Measurements from ENCODE around the gene MRPL47. TPM values are rescaled to one million over a fixed set of nuclear protein-coding genes. Genes with fewer than 3 reads are reported as not detected.

Gene MRPL47
- total RNA-seq, 4 donors from 2014 or later: 22.6 to 32.6 (median 28.6) TPM

DNA sequence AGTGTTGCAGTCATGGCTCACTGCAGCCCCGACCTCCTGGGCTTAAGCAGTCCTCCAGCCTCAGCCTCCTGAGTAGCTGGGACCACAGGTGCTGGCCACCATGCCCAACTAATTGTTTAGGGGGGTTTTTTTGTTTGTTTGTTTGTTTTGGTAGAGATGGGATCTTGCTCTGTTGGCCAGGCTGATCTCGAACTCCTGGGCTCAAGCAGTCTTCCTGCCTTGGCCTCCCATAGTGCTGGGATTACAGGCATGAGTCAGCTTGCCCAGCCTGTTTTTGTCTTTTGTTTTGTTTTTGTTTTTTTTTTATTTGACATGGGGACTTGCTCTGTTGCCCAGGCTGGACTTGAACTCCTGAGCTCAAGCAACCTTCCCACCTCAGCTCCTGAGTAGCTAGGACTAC lies 17.6 kb upstream of the MRPL47 start:
- DNase-seq: no peak
- 91 to 92% methylated on average over 2 of the region's 2 CpGs for WGBS, 2 donors
- Histone ChIP-seq H3K4me3 (no peak overlapping the region), H3K4me1 (no peaks in the 10 kb centered on the region), H3K27ac (no peak overlapping the region), H3K27me3 (no peaks in the 10 kb centered on the region), H3K9me3 (no peaks in the 10 kb centered on the region), H3K36me3 (peaks cover 7 to 89% (median 18%) of the 10 kb centered on the region in 3 donors)
- no peak for TF ChIP-seq POLR2A (IDR thresholded peaks at IDR 0.05)
- TF ChIP-seq, protein P1, sequence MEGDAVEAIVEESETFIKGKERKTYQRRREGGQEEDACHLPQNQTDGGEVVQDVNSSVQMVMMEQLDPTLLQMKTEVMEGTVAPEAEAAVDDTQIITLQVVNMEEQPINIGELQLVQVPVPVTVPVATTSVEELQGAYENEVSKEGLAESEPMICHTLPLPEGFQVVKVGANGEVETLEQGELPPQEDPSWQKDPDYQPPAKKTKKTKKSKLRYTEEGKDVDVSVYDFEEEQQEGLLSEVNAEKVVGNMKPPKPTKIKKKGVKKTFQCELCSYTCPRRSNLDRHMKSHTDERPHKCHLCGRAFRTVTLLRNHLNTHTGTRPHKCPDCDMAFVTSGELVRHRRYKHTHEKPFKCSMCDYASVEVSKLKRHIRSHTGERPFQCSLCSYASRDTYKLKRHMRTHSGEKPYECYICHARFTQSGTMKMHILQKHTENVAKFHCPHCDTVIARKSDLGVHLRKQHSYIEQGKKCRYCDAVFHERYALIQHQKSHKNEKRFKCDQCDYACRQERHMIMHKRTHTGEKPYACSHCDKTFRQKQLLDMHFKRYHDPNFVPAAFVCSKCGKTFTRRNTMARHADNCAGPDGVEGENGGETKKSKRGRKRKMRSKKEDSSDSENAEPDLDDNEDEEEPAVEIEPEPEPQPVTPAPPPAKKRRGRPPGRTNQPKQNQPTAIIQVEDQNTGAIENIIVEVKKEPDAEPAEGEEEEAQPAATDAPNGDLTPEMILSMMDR (IDR thresholded peaks at IDR 0.05): no peak
- intact Hi-C loops (cut with DNase I): no loop called here

DNA sequence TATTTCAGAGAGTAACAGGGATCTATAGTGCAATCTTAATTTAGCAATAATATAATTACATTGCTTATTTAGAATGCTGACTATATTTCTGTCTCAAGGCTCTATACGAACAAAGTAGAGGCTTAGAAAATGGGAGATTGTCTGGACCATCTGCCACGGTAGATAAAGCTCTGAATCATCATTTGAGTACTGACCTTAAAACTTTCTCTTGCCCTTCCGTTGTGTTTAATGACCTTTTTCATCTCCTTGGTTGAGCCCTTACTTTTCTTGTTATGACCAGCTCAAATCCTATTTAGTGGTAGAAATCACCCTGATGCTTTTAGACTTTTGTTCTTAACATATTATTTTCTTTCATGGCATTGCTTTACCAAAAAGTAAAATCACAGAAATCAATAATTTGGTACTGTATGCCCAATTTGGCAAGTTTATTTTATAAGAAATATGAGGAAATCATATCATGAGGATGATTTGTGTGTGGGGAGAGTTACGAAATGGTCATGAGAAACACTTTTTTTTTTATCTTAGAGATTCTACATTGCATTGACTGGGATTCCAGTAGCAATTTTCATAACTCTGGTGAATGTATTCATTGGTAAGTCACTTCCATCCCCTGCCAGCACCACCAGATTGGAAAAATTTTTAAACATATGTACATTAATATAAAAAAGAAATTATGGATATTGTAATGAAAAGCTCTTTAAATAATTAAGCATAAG lies 11.2 kb upstream of the MRPL47 start:
- peaks cover 0 to 47% (median 0%) of the 10 kb centered on the region in 3 donors for H3K36me3 ChIP-seq
- H3K27me3 ChIP-seq: no peaks in the 10 kb centered on the region
- 76 to 83% methylated on average over 4 of the region's 4 CpGs for WGBS, 2 donors

DNA sequence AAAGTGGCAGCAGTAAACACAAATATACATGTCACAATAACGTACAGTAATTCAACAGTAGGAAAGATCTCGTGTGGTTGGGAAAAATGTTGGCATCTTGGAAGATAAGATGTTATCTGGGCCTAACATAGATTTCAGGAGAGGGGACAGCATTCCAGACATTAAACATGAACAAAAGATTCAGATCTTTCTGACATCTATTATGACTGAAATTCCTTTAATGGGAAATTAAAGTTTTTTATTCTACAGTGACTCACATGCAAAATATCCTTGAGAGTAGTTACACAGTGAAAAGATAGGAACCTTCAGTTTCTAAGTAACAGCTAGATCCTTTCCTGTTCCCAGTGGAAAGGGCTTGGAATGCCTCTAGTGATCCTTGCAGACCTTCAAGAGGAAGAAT lies 9.4 kb upstream of the MRPL47 start:
- WGBS, 2 donors: 57 to 67% methylated on average over 2 of the region's 2 CpGs
- intact Hi-C loops (cut with DNase I): no loop called here
- DNase-seq: no peak
- H3K9me3 ChIP-seq: no peaks in the 10 kb centered on the region
- peaks cover 0 to 3% (median 0%) of the 10 kb centered on the region in 3 donors for H3K4me1 ChIP-seq
- H3K27ac ChIP-seq: no peak overlapping the region
- TF ChIP-seq, protein P1 (IDR thresholded peaks at IDR 0.05): no peak
- TF ChIP-seq POLR2A (IDR thresholded peaks at IDR 0.05): no peak
- no peaks in the 10 kb centered on the region for H3K27me3 ChIP-seq
- peaks cover 0 to 47% (median 0%) of the 10 kb centered on the region in 3 donors for H3K36me3 ChIP-seq
- H3K4me3 ChIP-seq: no peak overlapping the region

More for the DNA sequence above, 11.2 kb upstream of the MRPL47 start:
- no peak for DNase-seq
- Histone ChIP-seq H3K9me3 (no peaks in the 10 kb centered on the region), H3K27ac (no peak overlapping the region), H3K4me3 (no peak overlapping the region), H3K4me1 (no peaks in the 10 kb centered on the region)
- TF ChIP-seq, protein P1 (IDR thresholded peaks at IDR 0.05): no peak
- no peak for TF ChIP-seq POLR2A (IDR thresholded peaks at IDR 0.05)
- intact Hi-C loops (cut with DNase I): no loop called here

DNA sequence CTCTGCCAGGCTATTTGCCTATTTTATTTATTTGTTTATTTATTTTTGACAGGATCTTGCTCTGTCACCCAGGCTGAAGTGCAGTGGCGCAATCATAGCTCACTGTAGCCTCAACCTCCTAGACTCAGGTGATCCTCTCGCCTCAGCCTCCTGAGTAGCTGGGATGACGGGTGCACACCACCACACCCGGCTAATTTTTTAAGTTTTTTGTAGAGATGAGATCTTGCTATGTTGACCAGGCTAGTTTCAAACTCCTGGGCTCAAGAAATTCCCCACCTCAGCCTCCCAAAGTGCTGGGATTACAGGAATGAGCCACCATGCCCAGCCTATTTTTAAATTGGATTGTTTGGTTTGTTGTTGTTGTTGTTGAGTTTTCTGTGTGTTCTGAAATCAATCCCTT lies 5.6 kb upstream of the MRPL47 start:
- Histone ChIP-seq H3K9me3 (no peaks in the 10 kb centered on the region), H3K27me3 (no peaks in the 10 kb centered on the region), H3K4me3 (no peak overlapping the region), H3K4me1 (peaks cover 10 to 24% (median 13%) of the 10 kb centered on the region in 3 donors), H3K36me3 (peaks cover 0 to 23% (median 0%) of the 10 kb centered on the region in 3 donors), H3K27ac (no peak overlapping the region)
- no peak for DNase-seq
- 93% methylated on average over 4 of the region's 4 CpGs for WGBS, 2 donors
- TF ChIP-seq, protein P1 (IDR thresholded peaks at IDR 0.05): no peak
- TF ChIP-seq POLR2A (IDR thresholded peaks at IDR 0.05): no peak
- intact Hi-C loops (cut with DNase I): no loop called here

DNA sequence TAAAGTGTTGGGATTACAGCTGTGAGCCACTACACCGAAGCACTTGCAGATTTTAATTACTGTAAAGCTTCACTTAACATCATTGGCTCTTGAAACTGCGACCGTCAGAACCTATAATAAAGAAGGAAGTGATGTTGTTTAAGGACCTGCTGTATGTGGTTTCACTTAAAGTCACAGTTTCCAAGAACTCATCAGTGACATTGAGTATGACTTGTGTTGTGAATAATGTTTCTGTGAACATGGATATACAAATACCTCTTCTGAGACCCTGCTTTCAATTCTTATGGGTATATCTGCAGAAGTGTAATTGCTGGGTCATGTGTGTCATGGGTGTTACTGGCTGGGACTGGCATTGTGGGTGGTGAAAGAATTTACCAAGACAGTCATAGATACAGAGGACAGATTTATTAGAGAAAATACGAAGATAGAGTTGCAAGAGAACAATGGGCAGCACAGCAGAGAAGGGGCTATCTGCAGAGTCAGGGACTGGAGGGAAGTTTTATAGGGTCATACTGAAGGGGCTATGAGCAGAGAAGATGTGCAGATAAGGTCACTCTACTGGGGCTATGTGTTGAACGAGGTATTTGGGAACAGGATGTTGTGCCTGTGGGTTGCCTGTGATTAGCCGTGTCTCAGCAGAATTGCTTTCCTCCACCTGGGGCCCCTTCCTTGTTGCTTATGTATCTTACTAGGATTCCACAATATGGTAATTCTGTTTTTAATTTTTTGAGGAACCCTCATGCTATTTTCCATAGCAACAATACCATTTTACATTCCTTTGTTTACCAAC lies 4.7 kb upstream of the MRPL47 start:
- H3K4me3 ChIP-seq: no peak overlapping the region
- peaks cover 11 to 25% (median 13%) of the 10 kb centered on the region in 3 donors for H3K4me1 ChIP-seq
- H3K27ac ChIP-seq: no peak overlapping the region
- DNase-seq: no peak
- TF ChIP-seq POLR2A (IDR thresholded peaks at IDR 0.05): no peak
- TF ChIP-seq, protein P1 (IDR thresholded peaks at IDR 0.05): no peak
- no peaks in the 10 kb centered on the region for H3K9me3 ChIP-seq
- no peaks in the 10 kb centered on the region for H3K27me3 ChIP-seq
- intact Hi-C loops (cut with DNase I): no loop called here
- 59 to 78% methylated on average over 6 of the region's 6 CpGs for WGBS, 2 donors
- peaks cover 0 to 23% (median 0%) of the 10 kb centered on the region in 3 donors for H3K36me3 ChIP-seq

All from esophagus squamous epithelium (tissue), 5 donors.